MCF 10A (cell line): Measurements from ENCODE around the gene SCD. TPM values are rescaled to one million over a fixed set of nuclear protein-coding genes. Genes with fewer than 3 reads are reported as not detected.

Experiments
- BruUV-seq: library from RNA; stranded (reverse); fragments of 400-500 nt; replicated peaks from 2 replicates; lab custom pipeline; 2021; lab: Mats Ljungman, UMichigan
- CTCF ChIA-PET: fragments of 300-600 bp; sonication (Branson Sonifier 250); formaldehyde crosslinking; extraction: SDS; loops from one replicate; lab custom pipeline; 2021; ENCODE audit warnings: antibody characterized with exemption, inconsistent platforms; lab: Yijun Ruan, JAX
- POLR2A ChIA-PET: fragments of 300-600, 350-650 bp; sonication (Branson Sonifier 250); formaldehyde crosslinking; extraction: SDS; loops from one replicate; lab custom pipeline; 2020; ENCODE audit warnings: antibody characterized with exemption, inconsistent platforms; lab: Yijun Ruan, JAX
- DNase-seq: peaks from one replicate; pipeline ENCODE4 v3.0.0-alpha.2; 2018; ENCODE audit not compliant: unreplicated experiment
- H3K27ac Mint-ChIP-seq: one replicate; pipeline ENCODE4 v1.8.0; 2022; ENCODE audit warnings: mild to moderate bottlenecking, low read depth, mixed read lengths; ENCODE audit not compliant: unreplicated experiment
- H3K27me3 Mint-ChIP-seq: one replicate; pipeline ENCODE4 v1.8.0; 2022; ENCODE audit warnings: mixed read lengths; ENCODE audit not compliant: insufficient read depth, unreplicated experiment
- H3K36me3 Mint-ChIP-seq: one replicate; pipeline ENCODE4 v1.8.0; 2022; ENCODE audit warnings: mild to moderate bottlenecking, moderate library complexity, mixed read lengths; ENCODE audit not compliant: insufficient read depth, unreplicated experiment
- H3K4me1 Mint-ChIP-seq: one replicate; pipeline ENCODE4 v1.8.0; 2022; ENCODE audit warnings: mixed read lengths; ENCODE audit not compliant: insufficient read depth, unreplicated experiment
- H3K4me3 Mint-ChIP-seq: one replicate; pipeline ENCODE4 v1.8.0; 2022; ENCODE audit warnings: mild to moderate bottlenecking, moderate library complexity, mixed read lengths; ENCODE audit not compliant: unreplicated experiment
- H3K9me3 Mint-ChIP-seq: one replicate; pipeline ENCODE4 v1.8.0; 2022; ENCODE audit warnings: mixed read lengths; ENCODE audit not compliant: unreplicated experiment
- CTCF ChIP-seq: fragments of 200-600 bp; IDR thresholded peaks from one replicate; pipeline ENCODE4 v1.8.0; 2022; ENCODE audit warnings: antibody characterized with exemption, mild to moderate bottlenecking; ENCODE audit not compliant: unreplicated experiment
- intact Hi-C: fragments of 100-400 bp; cut with micrococcal nuclease; formaldehyde crosslinking; loops from 2 replicates; pipeline ENCODE4 v1.14.1; 2022
- total RNA-seq: library from RNA; stranded (reverse); gene quantifications from 2 replicates; pipeline ENCODE4 v1.2.3, GENCODE V29; 2022

SCD gene
- total RNA-seq, 1 experiment from 2014 or later: 179 TPM

GRCh38 chr10:100315615-100316014 lies 31.4 kb upstream of the SCD start:
- H3K4me1 Mint-ChIP-seq: no peaks in the 10 kb centered on the region
- no peak overlapping the region for H3K27ac Mint-ChIP-seq
- no peaks in the 10 kb centered on the region for H3K36me3 Mint-ChIP-seq
- POLR2A ChIA-PET: no interaction called here
- no peak for TF ChIP-seq CTCF
- intact Hi-C loops: no loop called here
- H3K27me3 Mint-ChIP-seq: peaks cover 41% of the 10 kb centered on the region
- no TSS peak for BruUV-seq
- DNase-seq: no peak
- CTCF ChIA-PET: interaction anchor here (1.1 to 1.2 kb wide), 2 partner anchors 26 to 154 kb away, joined by 3 read pairs; no protein-coding TSS in a partner anchor
- no peaks in the 10 kb centered on the region for H3K9me3 Mint-ChIP-seq
- no peak overlapping the region for H3K4me3 Mint-ChIP-seq

GRCh38 chr10:100318207-100318606 lies 28.8 kb upstream of the SCD start:
- no TSS peak for BruUV-seq
- CTCF ChIA-PET: interaction anchor here (0.6 to 1.9 kb wide), 2 partner anchors 13 to 15 kb away, joined by 3 to 5 read pairs; no protein-coding TSS in a partner anchor
- Mint-ChIP-seq H3K36me3 (no peaks in the 10 kb centered on the region), H3K4me1 (no peaks in the 10 kb centered on the region), H3K27me3 (peaks cover 15% of the 10 kb centered on the region), H3K4me3 (no peak overlapping the region), H3K27ac (no peak overlapping the region), H3K9me3 (no peaks in the 10 kb centered on the region)
- intact Hi-C loops: no loop called here
- POLR2A ChIA-PET: interaction anchor here (0.6 kb wide), 1 partner anchor 340 kb away, joined by 3 read pairs; no protein-coding TSS in a partner anchor
- no peak for TF ChIP-seq CTCF
- no peak for DNase-seq

GRCh38 chr10:100319707-100320402 lies 27.2 kb upstream of the SCD start:
- ChIA-PET POLR2A (interaction anchor here (0.7 kb wide), 1 partner anchor 26 kb away, joined by 4 read pairs; no protein-coding TSS in a partner anchor), CTCF (no interaction called here)
- no peaks in the 10 kb centered on the region for H3K36me3 Mint-ChIP-seq
- intact Hi-C loops: no loop called here
- no peak overlapping the region for H3K27ac Mint-ChIP-seq
- H3K9me3 Mint-ChIP-seq: no peaks in the 10 kb centered on the region
- TF ChIP-seq CTCF: no peak
- H3K4me3 Mint-ChIP-seq: no peak overlapping the region
- no TSS peak for BruUV-seq
- no peaks in the 10 kb centered on the region for H3K4me1 Mint-ChIP-seq
- H3K27me3 Mint-ChIP-seq: peaks cover 8% of the 10 kb centered on the region
- DNase-seq: no peak

GRCh38 chr10:100325158-100325557 lies 21.9 kb upstream of the SCD start:
- peaks cover 61% of the 10 kb centered on the region for H3K27me3 Mint-ChIP-seq
- no peak overlapping the region for H3K27ac Mint-ChIP-seq
- CTCF ChIA-PET: interaction anchor here (1.1 kb wide), 1 partner anchor 109 kb away, joined by 4 read pairs; no protein-coding TSS in a partner anchor
- H3K4me3 Mint-ChIP-seq: no peak overlapping the region
- no peaks in the 10 kb centered on the region for H3K9me3 Mint-ChIP-seq
- no peaks in the 10 kb centered on the region for H3K4me1 Mint-ChIP-seq
- POLR2A ChIA-PET: interaction anchor here (1.2 kb wide), 1 partner anchor 38 kb away, joined by 3 read pairs; the partner anchor contains the start of gene BLOC1S2
- DNase-seq: peak; percentile 13
- TF ChIP-seq CTCF: no peak
- no peaks in the 10 kb centered on the region for H3K36me3 Mint-ChIP-seq
- no TSS peak for BruUV-seq
- intact Hi-C loops: no loop called here
